ENCODE results near the gene RREB1. TPM values are rescaled to one million over a fixed set of nuclear protein-coding genes. Genes with fewer than 3 reads are reported as not detected.

Gene RREB1
- total RNA-seq, 1 experiment from 2014 or later = 51.1 TPM

GRCh38 chr6:7112171-7112570, 4.4 kb downstream of the RREB1 start:
- TF ChIP-seq, protein P1, sequence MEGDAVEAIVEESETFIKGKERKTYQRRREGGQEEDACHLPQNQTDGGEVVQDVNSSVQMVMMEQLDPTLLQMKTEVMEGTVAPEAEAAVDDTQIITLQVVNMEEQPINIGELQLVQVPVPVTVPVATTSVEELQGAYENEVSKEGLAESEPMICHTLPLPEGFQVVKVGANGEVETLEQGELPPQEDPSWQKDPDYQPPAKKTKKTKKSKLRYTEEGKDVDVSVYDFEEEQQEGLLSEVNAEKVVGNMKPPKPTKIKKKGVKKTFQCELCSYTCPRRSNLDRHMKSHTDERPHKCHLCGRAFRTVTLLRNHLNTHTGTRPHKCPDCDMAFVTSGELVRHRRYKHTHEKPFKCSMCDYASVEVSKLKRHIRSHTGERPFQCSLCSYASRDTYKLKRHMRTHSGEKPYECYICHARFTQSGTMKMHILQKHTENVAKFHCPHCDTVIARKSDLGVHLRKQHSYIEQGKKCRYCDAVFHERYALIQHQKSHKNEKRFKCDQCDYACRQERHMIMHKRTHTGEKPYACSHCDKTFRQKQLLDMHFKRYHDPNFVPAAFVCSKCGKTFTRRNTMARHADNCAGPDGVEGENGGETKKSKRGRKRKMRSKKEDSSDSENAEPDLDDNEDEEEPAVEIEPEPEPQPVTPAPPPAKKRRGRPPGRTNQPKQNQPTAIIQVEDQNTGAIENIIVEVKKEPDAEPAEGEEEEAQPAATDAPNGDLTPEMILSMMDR (IDR thresholded peaks at IDR 0.05; ENCODE audit: insufficient read depth in 1 of 2, low read depth in 1 of 2, low read length in 1 of 2, severe bottlenecking in 1 of 2, unreplicated experiment in 1 of 2) = no peak
- intact Hi-C loops (cut with micrococcal nuclease; ENCODE audit: unreplicated experiment) = loop anchor here (10.0 kb wide), 1 partner anchor 387 kb away; no protein-coding TSS in a partner anchor
- no TSS peak for BruUV-seq (replicated peaks)
- peaks cover 7% of the 10 kb centered on the region for H3K36me3 Mint-ChIP-seq (ENCODE audit: insufficient read depth, unreplicated experiment)
- H3K27ac Mint-ChIP-seq (ENCODE audit: unreplicated experiment) = peak overlapping the region; percentile 36
- peaks cover 17% of the 10 kb centered on the region for H3K4me1 Mint-ChIP-seq (ENCODE audit: low read depth, unreplicated experiment)
- Histone ChIP-seq H3K9me3 (no peaks in the 10 kb centered on the region), H3K36me3 (ENCODE audit: control insufficient read depth, insufficient read depth, low read length) (no peaks in the 10 kb centered on the region), H3K4me1 (peaks cover 27% of the 10 kb centered on the region), H3K4me3 (ENCODE audit: low read depth, low read length) (no peak overlapping the region), H3K27me3 (replicated peaks; ENCODE audit: control insufficient read depth, insufficient read depth, low read length) (no peaks in the 10 kb centered on the region)
- H3K27me3 Mint-ChIP-seq (ENCODE audit: insufficient read depth, unreplicated experiment) = no peaks in the 10 kb centered on the region
- H3K4me3 Mint-ChIP-seq (ENCODE audit: unreplicated experiment) = peak overlapping the region; percentile 68
- H3K9me3 Mint-ChIP-seq (ENCODE audit: unreplicated experiment) = no peaks in the 10 kb centered on the region
- POLR2A ChIA-PET = no interaction called here
- CTCF ChIA-PET = no interaction called here
- DNase-seq = no peak

DNA sequence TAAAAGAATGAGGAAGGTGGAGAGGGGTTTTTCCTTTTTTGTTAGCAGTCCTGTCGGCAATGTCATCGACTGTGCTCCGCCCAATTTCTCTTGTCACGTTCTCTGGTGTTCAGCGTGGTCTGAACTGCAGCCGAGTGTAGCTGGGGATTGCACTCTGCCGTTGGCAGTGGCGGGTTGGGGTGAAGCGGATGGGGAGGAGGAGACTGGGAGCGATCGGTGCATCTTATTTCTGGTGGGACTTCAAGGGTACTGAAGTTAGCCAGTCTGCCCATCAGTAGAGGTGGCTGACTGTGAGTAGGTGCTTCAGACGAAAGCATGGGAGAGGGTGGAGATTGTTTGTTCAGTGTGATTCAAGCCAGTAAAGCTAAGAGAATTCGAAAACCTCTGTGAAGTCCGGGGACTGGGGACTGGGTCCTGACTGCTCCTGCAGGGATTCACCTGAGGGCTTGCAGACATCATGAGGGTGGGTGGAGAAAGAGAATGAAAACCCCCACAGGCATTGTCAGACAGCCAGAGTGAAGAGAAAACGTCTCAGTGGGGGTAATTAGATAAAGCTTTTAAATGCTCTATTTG, 5.1 kb downstream of the RREB1 start:
- ChIA-PET CTCF (interaction anchor here (0.6 kb wide), 1 partner anchor 34 kb away, joined by 6 read pairs; no protein-coding TSS in a partner anchor), POLR2A (interaction anchor here (0.7 kb wide), 1 partner anchor 108 kb away, joined by 3 read pairs; no protein-coding TSS in a partner anchor)
- Histone ChIP-seq H3K9me3 (no peaks in the 10 kb centered on the region), H3K4me1 (peaks cover 27% of the 10 kb centered on the region), H3K36me3 (ENCODE audit: control insufficient read depth, insufficient read depth, low read length) (no peaks in the 10 kb centered on the region), H3K27me3 (replicated peaks; ENCODE audit: control insufficient read depth, insufficient read depth, low read length) (no peaks in the 10 kb centered on the region), H3K4me3 (ENCODE audit: low read depth, low read length) (peak overlapping the region; percentile 19)
- peaks cover under 1% of the 10 kb centered on the region for H3K36me3 Mint-ChIP-seq (ENCODE audit: insufficient read depth, unreplicated experiment)
- H3K4me3 Mint-ChIP-seq (ENCODE audit: unreplicated experiment) = peak overlapping the region; percentile 68
- H3K27me3 Mint-ChIP-seq (ENCODE audit: insufficient read depth, unreplicated experiment) = no peaks in the 10 kb centered on the region
- TF ChIP-seq, protein P1 (IDR thresholded peaks at IDR 0.05; ENCODE audit: insufficient read depth in 1 of 2, low read depth in 1 of 2, low read length in 1 of 2, severe bottlenecking in 1 of 2, unreplicated experiment in 1 of 2) = no peak
- intact Hi-C loops (cut with micrococcal nuclease; ENCODE audit: unreplicated experiment) = loop anchor here (10.0 kb wide), 1 partner anchor 388 kb away; no protein-coding TSS in a partner anchor
- DNase-seq = peak in 1 of 2 experiments; percentile 30
- H3K4me1 Mint-ChIP-seq (ENCODE audit: low read depth, unreplicated experiment) = peaks cover 17% of the 10 kb centered on the region
- no TSS peak for BruUV-seq (replicated peaks)
- H3K27ac Mint-ChIP-seq (ENCODE audit: unreplicated experiment) = peak overlapping the region; percentile 36
- H3K9me3 Mint-ChIP-seq (ENCODE audit: unreplicated experiment) = no peaks in the 10 kb centered on the region

DNA sequence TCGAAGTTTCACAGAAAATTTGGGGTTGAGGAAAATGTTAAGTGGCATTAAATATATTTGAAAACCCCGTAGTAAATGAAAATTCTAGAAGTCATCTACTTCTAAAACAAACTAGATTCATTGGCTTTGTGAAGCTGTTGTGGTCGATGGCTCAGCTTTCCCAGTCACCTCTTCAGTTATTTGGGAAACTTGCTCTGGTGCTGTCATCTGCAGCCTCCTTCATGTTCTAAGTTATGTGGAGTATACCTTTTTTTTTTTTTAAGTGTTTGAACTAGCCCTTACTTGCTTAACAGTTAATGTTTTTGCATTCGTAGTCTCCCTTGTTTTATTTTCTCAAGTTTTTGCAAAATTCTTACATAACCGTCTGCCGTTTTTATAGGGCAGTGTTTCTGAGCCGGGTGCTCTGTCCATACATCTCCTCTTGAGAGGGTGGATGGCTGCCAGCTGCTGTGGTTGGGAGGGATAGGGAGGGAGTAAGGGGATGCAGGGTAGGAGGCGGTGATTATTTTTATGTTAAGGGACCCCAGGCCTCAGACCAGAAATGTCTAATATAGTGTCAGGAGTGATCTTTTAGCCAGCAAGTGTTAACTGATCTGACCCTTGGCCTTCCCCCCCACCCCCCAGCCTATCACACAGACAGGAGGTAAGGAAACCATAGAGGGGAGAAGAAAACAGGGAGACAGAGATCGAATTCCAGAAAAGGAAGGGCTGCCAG, 7.1 kb downstream of the RREB1 start:
- POLR2A ChIA-PET = no interaction called here
- peaks cover 7% of the 10 kb centered on the region for H3K36me3 Mint-ChIP-seq (ENCODE audit: insufficient read depth, unreplicated experiment)
- no TSS peak for BruUV-seq (replicated peaks)
- H3K9me3 Mint-ChIP-seq (ENCODE audit: unreplicated experiment) = no peaks in the 10 kb centered on the region
- Histone ChIP-seq H3K4me3 (ENCODE audit: low read depth, low read length) (no peak overlapping the region), H3K36me3 (ENCODE audit: control insufficient read depth, insufficient read depth, low read length) (no peaks in the 10 kb centered on the region), H3K27me3 (replicated peaks; ENCODE audit: control insufficient read depth, insufficient read depth, low read length) (no peaks in the 10 kb centered on the region), H3K4me1 (peaks cover 31% of the 10 kb centered on the region), H3K9me3 (no peaks in the 10 kb centered on the region)
- H3K4me1 Mint-ChIP-seq (ENCODE audit: low read depth, unreplicated experiment) = peaks cover 26% of the 10 kb centered on the region
- TF ChIP-seq, protein P1 (IDR thresholded peaks at IDR 0.05; ENCODE audit: insufficient read depth in 1 of 2, low read depth in 1 of 2, low read length in 1 of 2, severe bottlenecking in 1 of 2, unreplicated experiment in 1 of 2) = no peak
- H3K27ac Mint-ChIP-seq (ENCODE audit: unreplicated experiment) = no peak overlapping the region
- CTCF ChIA-PET = no interaction called here
- DNase-seq = no peak
- H3K4me3 Mint-ChIP-seq (ENCODE audit: unreplicated experiment) = no peak overlapping the region
- no peaks in the 10 kb centered on the region for H3K27me3 Mint-ChIP-seq (ENCODE audit: insufficient read depth, unreplicated experiment)
- intact Hi-C loops (cut with micrococcal nuclease; ENCODE audit: unreplicated experiment) = loop anchor here (10.0 kb wide), 1 partner anchor 390 kb away; no protein-coding TSS in a partner anchor

Measured in Caco-2 (cell line).